Left ventricle myocardium inferior (tissue), 1 donor: Measurements from ENCODE around the gene AP3B2. TPM values are rescaled to one million over a fixed set of nuclear protein-coding genes. Genes with fewer than 3 reads are reported as not detected.

Experiments used
- DNase-seq: peaks from one replicate; pipeline ENCODE4 v3.0.0-alpha.2; 2020
- H3K27ac ChIP-seq: fragments of 200-600 bp; replicated peaks from 2 replicates; pipeline ENCODE4 v1.8.0; 2021
- H3K27me3 ChIP-seq: fragments of 200-600 bp; 2 replicates; pipeline ENCODE4 v1.8.0; 2021; ENCODE audit warnings: low read depth
- H3K36me3 ChIP-seq: fragments of 200-600 bp; 2 replicates; pipeline ENCODE4 v1.8.0; 2021
- H3K4me1 ChIP-seq: fragments of 200-600 bp; 2 replicates; pipeline ENCODE4 v1.8.0; 2021
- H3K4me3 ChIP-seq: fragments of 200-600 bp; 2 replicates; pipeline ENCODE4 v1.8.0; 2021; ENCODE audit warnings: mild to moderate bottlenecking, moderate library complexity
- H3K9me3 ChIP-seq: fragments of 200-600 bp; replicated peaks from 2 replicates; pipeline ENCODE4 v1.8.0; 2021
- intact Hi-C: fragments of 100-400 bp; cut with micrococcal nuclease; formaldehyde crosslinking; loops from one replicate; pipeline ENCODE4 v1.11.0; 2022
- total RNA-seq: library from RNA; stranded (reverse); fragmentation: NEBNext Ultra II Directional; extraction: Animal tissue kit (Norgen Biotek cat#: 25700); gene quantifications from one replicate; pipeline ENCODE4 v1.2.1, GENCODE V29; 2021
- TF ChIP-seq, protein P1 (sequence below): fragments of 200-600 bp; IDR thresholded peaks from 2 replicates; pipeline ENCODE4 v1.8.0; 2021; ENCODE audit warnings: antibody characterized with exemption, mild to moderate bottlenecking, borderline replicate concordance
- donor health status: DM: no; HTN: yes; CAD: no; lungs with severe emphysema.

The AP3B2 gene
- total RNA-seq, 1 donor from 2014 or later = 0.80 TPM

- H3K27ac ChIP-seq = no peak overlapping the region
- no peaks in the 10 kb centered on the region for H3K4me1 ChIP-seq
- H3K4me3 ChIP-seq = no peak overlapping the region
- TF ChIP-seq, protein P1, sequence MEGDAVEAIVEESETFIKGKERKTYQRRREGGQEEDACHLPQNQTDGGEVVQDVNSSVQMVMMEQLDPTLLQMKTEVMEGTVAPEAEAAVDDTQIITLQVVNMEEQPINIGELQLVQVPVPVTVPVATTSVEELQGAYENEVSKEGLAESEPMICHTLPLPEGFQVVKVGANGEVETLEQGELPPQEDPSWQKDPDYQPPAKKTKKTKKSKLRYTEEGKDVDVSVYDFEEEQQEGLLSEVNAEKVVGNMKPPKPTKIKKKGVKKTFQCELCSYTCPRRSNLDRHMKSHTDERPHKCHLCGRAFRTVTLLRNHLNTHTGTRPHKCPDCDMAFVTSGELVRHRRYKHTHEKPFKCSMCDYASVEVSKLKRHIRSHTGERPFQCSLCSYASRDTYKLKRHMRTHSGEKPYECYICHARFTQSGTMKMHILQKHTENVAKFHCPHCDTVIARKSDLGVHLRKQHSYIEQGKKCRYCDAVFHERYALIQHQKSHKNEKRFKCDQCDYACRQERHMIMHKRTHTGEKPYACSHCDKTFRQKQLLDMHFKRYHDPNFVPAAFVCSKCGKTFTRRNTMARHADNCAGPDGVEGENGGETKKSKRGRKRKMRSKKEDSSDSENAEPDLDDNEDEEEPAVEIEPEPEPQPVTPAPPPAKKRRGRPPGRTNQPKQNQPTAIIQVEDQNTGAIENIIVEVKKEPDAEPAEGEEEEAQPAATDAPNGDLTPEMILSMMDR = no peak
- no peak for DNase-seq
- H3K27me3 ChIP-seq = peaks cover 70% of the 10 kb centered on the region
- no peaks in the 10 kb centered on the region for H3K9me3 ChIP-seq
- no peaks in the 10 kb centered on the region for H3K36me3 ChIP-seq
- intact Hi-C loops = no loop called here
Observed at GRCh38 chr15:82656641-82657266, 52.9 kb downstream of the AP3B2 start.

GRCh38 chr15:82655606-82656005, 54.1 kb downstream of the AP3B2 start:
- H3K4me1 ChIP-seq = no peaks in the 10 kb centered on the region
- no peak for DNase-seq
- H3K4me3 ChIP-seq = no peak overlapping the region
- no peak overlapping the region for H3K27ac ChIP-seq
- H3K9me3 ChIP-seq = no peaks in the 10 kb centered on the region
- intact Hi-C loops = no loop called here
- H3K27me3 ChIP-seq = peaks cover 74% of the 10 kb centered on the region
- TF ChIP-seq, protein P1 = no peak
- no peaks in the 10 kb centered on the region for H3K36me3 ChIP-seq

GRCh38 chr15:82653483-82654168, 56.0 kb downstream of the AP3B2 start:
- no peaks in the 10 kb centered on the region for H3K36me3 ChIP-seq
- DNase-seq = no peak
- intact Hi-C loops = no loop called here
- H3K27ac ChIP-seq = no peak overlapping the region
- TF ChIP-seq, protein P1 = no peak
- H3K9me3 ChIP-seq = no peaks in the 10 kb centered on the region
- no peaks in the 10 kb centered on the region for H3K4me1 ChIP-seq
- H3K4me3 ChIP-seq = no peak overlapping the region
- peaks cover 66% of the 10 kb centered on the region for H3K27me3 ChIP-seq

DNA sequence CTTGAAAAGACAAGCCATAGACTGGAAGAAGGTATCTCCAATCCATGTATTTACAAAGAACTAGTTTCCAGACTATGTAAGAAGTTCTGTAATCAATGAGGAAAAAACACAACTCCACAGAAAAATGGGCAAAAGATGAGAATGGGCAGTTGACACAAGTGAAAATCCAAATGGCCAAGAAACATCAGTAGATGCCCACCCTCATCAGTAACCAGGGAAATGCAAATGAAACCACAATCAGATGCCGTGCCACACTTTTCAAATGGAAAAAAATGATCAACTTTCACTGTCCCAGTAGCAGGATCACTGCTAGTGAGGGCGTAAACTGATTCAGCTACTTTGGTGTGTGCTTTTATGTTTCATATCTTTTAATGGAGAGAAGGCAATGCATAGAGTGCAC, 58.0 kb downstream of the AP3B2 start:
- Histone ChIP-seq H3K9me3 (no peaks in the 10 kb centered on the region), H3K27me3 (peaks cover 74% of the 10 kb centered on the region), H3K4me1 (peaks cover 18% of the 10 kb centered on the region), H3K36me3 (no peaks in the 10 kb centered on the region), H3K27ac (no peak overlapping the region), H3K4me3 (no peak overlapping the region)
- intact Hi-C loops = no loop called here
- TF ChIP-seq, protein P1 = no peak
- DNase-seq = no peak

- no peaks in the 10 kb centered on the region for H3K9me3 ChIP-seq
Observed at GRCh38 chr15:82650046-82650670, 59.5 kb downstream of the AP3B2 start.

More at GRCh38 chr15:82650046-82650670, 59.5 kb downstream of the AP3B2 start:
- TF ChIP-seq, protein P1 = no peak
- no peaks in the 10 kb centered on the region for H3K36me3 ChIP-seq
- peaks cover 74% of the 10 kb centered on the region for H3K27me3 ChIP-seq
- H3K4me3 ChIP-seq = no peak overlapping the region
- DNase-seq = no peak
- peaks cover 26% of the 10 kb centered on the region for H3K4me1 ChIP-seq
- no peak overlapping the region for H3K27ac ChIP-seq
- intact Hi-C loops = no loop called here
